HepG2 (cell line): ENCODE results near the gene PLIN1. TPM values are rescaled to one million over a fixed set of nuclear protein-coding genes. Genes with fewer than 3 reads are reported as not detected.

Source experiments
- ATAC-seq: fragments of 200-7000 bp; cut with Tn5 transposase; 3 replicates; pipeline ENCODE4 v1.9.1; 2020; ENCODE audit warnings: mild to moderate bottlenecking, moderate library complexity
- BruUV-seq: library from RNA; stranded (reverse); fragments of 400-500 nt; replicated peaks from 2 replicates; lab custom pipeline; 2021; lab: Mats Ljungman, UMichigan
- CTCF ChIA-PET: fragments of 300-600 bp; formaldehyde crosslinking; extraction: SDS; loops from one replicate; lab custom pipeline; 2021; ENCODE audit warnings: low total read pairs, inconsistent platforms, low intra/inter-chr PET ratio; lab: Yijun Ruan, JAX
- POLR2A ChIA-PET: fragments of 350-600 bp; sonication (Branson Sonifier 250); formaldehyde crosslinking; loops from one replicate; lab custom pipeline; 2020; ENCODE audit warnings: antibody characterized with exemption, inconsistent platforms; lab: Yijun Ruan, JAX
- DNase-seq: peaks from one replicate; pipeline ENCODE4 v3.0.0-alpha.2; 2015; ENCODE audit warnings: low spot score
- FAIRE-seq: peaks from 3 replicates; lab custom pipeline; 2011; peaks lifted over from hg19 to GRCh38; lab: Jason Lieb, UNC
- H2AFZ ChIP-seq: one replicate; pipeline ENCODE4 v1.6.1; 2011; ENCODE audit warnings: low read length, inconsistent platforms
- H3K27ac ChIP-seq: fragments of 300-600 bp; 3 replicates; pipeline ENCODE4 v1.8.0; 2011; ENCODE audit warnings: mixed run types, mild to moderate bottlenecking, mixed read lengths, low read length, inconsistent platforms; ENCODE audit not compliant: insufficient read depth; ENCODE audit errors: extremely low read length
- H3K27me3 ChIP-seq, 2 experiments: fragments of 200-600 bp in 1 of 2; 2 replicates in 1 of 2; 3 replicates in 1 of 2; pipeline versions ENCODE4 v1.6.0 to v1.8.0; 2011; ENCODE audit warnings: low read length in 2 of 2, mild to moderate bottlenecking in 2 of 2, moderate library complexity in 2 of 2, inconsistent platforms in 1 of 2; ENCODE audit not compliant: insufficient read depth in 2 of 2, control insufficient read depth in 1 of 2
- H3K36me3 ChIP-seq, 2 experiments: fragments of 200-600 bp in 1 of 2; replicated peaks in 1 of 2; 2 replicates in 1 of 2; 3 replicates in 1 of 2; pipeline versions ENCODE4 v1.5.1 to v1.8.0; 2011; ENCODE audit warnings: low read length in 2 of 2, inconsistent platforms in 1 of 2; ENCODE audit not compliant: insufficient read depth in 2 of 2, control insufficient read depth in 1 of 2
- H3K4me1 ChIP-seq: 2 replicates; pipeline ENCODE4 v1.5.1; 2012; ENCODE audit warnings: low read length, inconsistent platforms; ENCODE audit not compliant: insufficient read depth
- H3K4me2 ChIP-seq: 2 replicates; pipeline ENCODE4 v1.6.0; 2011; ENCODE audit warnings: low read depth, low read length, inconsistent platforms
- H3K4me3 ChIP-seq, 3 experiments: fragments of 200-600 bp in 1 of 3; sonication (generic), shearing (Covaris generic) in 1 of 3; replicated peaks in 1 of 3; 2 replicates each; pipeline ENCODE4 v1.5.1; 2011 to 2016; ENCODE audit warnings: low read length in 3 of 3, inconsistent platforms in 2 of 3, low read depth in 2 of 3, mild to moderate bottlenecking in 2 of 3, control low read depth in 1 of 3, mixed read lengths in 1 of 3; ENCODE audit not compliant: insufficient read depth in 1 of 3
- H3K79me2 ChIP-seq: one replicate; pipeline ENCODE4 v1.6.1; 2011; ENCODE audit warnings: low read length, inconsistent platforms; ENCODE audit not compliant: insufficient read depth
- H3K9ac ChIP-seq: 2 replicates; pipeline ENCODE4 v1.6.0; 2011; ENCODE audit warnings: mild to moderate bottlenecking, low read depth, low read length, inconsistent platforms; ENCODE audit not compliant: insufficient read depth
- H3K9me3 ChIP-seq: 2 replicates; pipeline ENCODE4 v1.5.1; 2012; ENCODE audit warnings: mild to moderate bottlenecking, low read length
- H4K20me1 ChIP-seq: 2 replicates; pipeline ENCODE4 v1.6.0; 2011; ENCODE audit warnings: inconsistent platforms, mild to moderate bottlenecking, low read length, moderate library complexity; ENCODE audit not compliant: insufficient read depth
- FIP1L1 ChIP-seq: fragments of 200-400 bp; formaldehyde crosslinking; IDR thresholded peaks from 2 replicates; pipeline ENCODE4 v1.6.1; 2018; ENCODE audit warnings: low read depth, mild to moderate bottlenecking, low read length, moderate library complexity, borderline replicate concordance; ENCODE audit not compliant: insufficient read depth
- ZNF282 ChIP-seq: fragments of 450-650 bp; IDR thresholded peaks from 2 replicates; pipeline ENCODE4 v1.6.1; 2018; ENCODE audit not compliant: partially characterized antibody
- ZNF44 ChIP-seq: sonication (generic); formaldehyde crosslinking; IDR thresholded peaks from 2 replicates; pipeline ENCODE4 v1.5.1; 2020; ENCODE audit warnings: mild to moderate bottlenecking, missing genetic modification reagents
- ZNF687 ChIP-seq: sonication (generic); formaldehyde crosslinking; IDR thresholded peaks from 2 replicates; pipeline ENCODE4 v1.5.1; 2020; ENCODE audit warnings: mild to moderate bottlenecking, missing genetic modification reagents, moderate library complexity
- WGBS: methylation state at CpG from one replicate; pipeline ENCODE4 v1.1.6; 2017; ENCODE audit warnings: low lambda C conversion rate; 5-methylcytosine and 5-hydroxymethylcytosine counted together
- in situ Hi-C: cut with HindIII; loops from 2 replicates; pipeline ENCODE4 v1.10.0; 2017; ENCODE audit warnings: low pct_unique_long_range_greater_than_20kb; ENCODE audit not compliant: extremely low pct_ligation_motif_present
- intact Hi-C: fragments of 100-400 bp; cut with micrococcal nuclease; formaldehyde crosslinking; loops from one replicate; pipeline ENCODE4 v1.10.0; 2022; ENCODE audit not compliant: unreplicated experiment
- polyA plus RNA-seq, 8 experiments: library from polyadenylated mRNA; depleted of rRNA in 3 of 8; stranded (reverse) in 7 of 8; unstranded in 1 of 8; fragments of >200 nt; fragmentation: Illumina TruSeq in 4 of 8; extraction: Trizol in 4 of 8; gene quantifications; 2 replicates each; pipeline versions ENCODE4 v1.2.1 to v1.2.3, GENCODE V29; 2011 to 2016; ENCODE audit warnings: low read depth in 4 of 8, missing spikeins in 1 of 8, mixed read lengths in 1 of 8; ENCODE audit not compliant: insufficient read depth in 1 of 8
- total RNA-seq, 5 experiments: library from RNA; depleted of rRNA; stranded (reverse); fragments of >200 nt; fragmentation: Illumina TruSeq; extraction: Trizol; gene quantifications; 2 replicates each; pipeline ENCODE4 v1.2.3, GENCODE V29; 2016; ENCODE audit warnings: low read depth in 1 of 5

The PLIN1 gene
- total and polyA plus RNA-seq, 2 of the 13 experiments (the other 11 are each of a cell fraction or from before 2014, with no cell fraction given) = 0.74 to 1.2 TPM

GRCh38 chr15:89666184-89666857 lies 12.8 kb downstream of the PLIN1 start:
- H3K9me3 ChIP-seq = no peaks in the 10 kb centered on the region
- DNase-seq (no peak), FAIRE-seq (no peak), ATAC-seq (peak; percentile 64)
- TF ChIP-seq ZNF44 (no peak), ZNF282 (no peak), FIP1L1 (no peak), ZNF687 (CRISPR knock-in tag) (0 out of 2 replicates have a peak, but pooled peaks have one; percentile 2)
- no peak overlapping the region for H2AFZ ChIP-seq
- intact Hi-C loops = no loop called here
- peaks cover 28% of the 10 kb centered on the region for H3K4me1 ChIP-seq
- BruUV-seq = no TSS peak
- CTCF ChIA-PET = no interaction called here
- peak overlapping the region; percentile 67 for H3K4me2 ChIP-seq
- peaks cover 0 to 1% of the 10 kb centered on the region in 2 experiments; a peak in 1 of 5 replicates for H3K27me3 ChIP-seq
- no peak overlapping the region for H3K9ac ChIP-seq
- peak overlapping the region; percentile 34 to 65 (median 41); a peak in 4 of 6 replicates for H3K4me3 ChIP-seq
- no peaks in the 10 kb centered on the region for H3K79me2 ChIP-seq
- POLR2A ChIA-PET = interaction anchor here (0.9 kb wide), 1 partner anchor 8 kb away, joined by 4 read pairs; no protein-coding TSS in a partner anchor
- H3K27ac ChIP-seq = no peak overlapping the region
- 38% methylated on average over 2 of the region's 8 CpGs for WGBS
- no peaks in the 10 kb centered on the region for H4K20me1 ChIP-seq
- no peaks in the 10 kb centered on the region for H3K36me3 ChIP-seq
- in situ Hi-C loops = no loop called here
